Measurements from ENCODE around the gene LETM1. TPM values are rescaled to one million over a fixed set of nuclear protein-coding genes. Genes with fewer than 3 reads are reported as not detected.

The LETM1 gene
- total RNA-seq, 2 experiments from 2014 or later = 58.3 to 66.8 TPM

DNA sequence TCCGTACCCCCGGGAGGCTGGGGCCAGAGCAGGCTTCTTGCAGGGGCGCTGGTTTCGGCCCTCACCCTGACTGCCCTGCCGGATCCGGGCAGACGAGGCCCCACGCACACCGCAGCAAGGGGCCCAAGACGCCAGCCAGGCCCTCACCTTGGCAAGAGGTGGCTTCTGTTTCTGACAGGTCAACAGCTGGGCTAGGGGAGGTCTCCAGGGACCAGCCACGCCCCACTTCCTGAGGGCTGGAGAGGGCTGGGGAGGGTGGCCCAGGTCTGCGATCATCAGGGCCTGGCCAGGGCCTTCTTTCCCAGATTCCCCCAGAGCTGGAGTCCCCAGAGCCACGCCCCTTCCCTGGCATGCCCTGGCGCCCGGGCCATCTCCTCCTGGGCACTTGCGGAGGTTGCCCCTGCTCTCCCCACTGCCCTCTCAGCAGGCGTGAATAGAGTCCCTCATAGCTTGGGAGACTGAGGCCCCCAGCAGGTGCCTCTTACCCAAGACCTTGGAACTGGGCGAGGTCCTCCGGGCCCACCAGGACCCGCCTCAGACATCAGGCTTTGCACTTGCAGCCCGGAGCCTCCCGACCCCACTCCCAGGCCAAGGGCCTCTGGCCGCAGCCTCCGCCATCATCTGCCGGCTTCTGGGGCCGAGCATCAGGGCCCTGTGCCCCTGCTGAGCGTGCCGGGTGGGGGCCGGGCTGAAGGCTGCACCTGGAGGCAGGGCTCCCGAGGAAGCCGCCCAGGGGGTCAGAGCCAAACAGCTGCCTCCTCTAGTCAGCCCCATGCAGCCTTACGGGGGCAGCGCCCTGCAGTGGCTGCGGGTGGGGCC, 69.2 kb downstream of the LETM1 start:
- ChIA-PET CTCF (ENCODE audit: unreplicated experiment) (no interaction called here), POLR2A (no interaction called here)
- no peaks in the 10 kb centered on the region for H3K4me1 ChIP-seq (ENCODE audit: insufficient read depth, low read length, poor library complexity, severe bottlenecking)
- no peaks in the 10 kb centered on the region for H3K36me3 ChIP-seq (ENCODE audit: insufficient read depth, low read length)
- TF ChIP-seq CTCF (conservative IDR thresholded peaks at IDR 0.05; ENCODE audit: low read length) (no peak), EZH2phosphoT487 (IDR thresholded peaks at IDR 0.05; ENCODE audit: borderline replicate concordance, low read depth, low read length) (no peak)
- no peak overlapping the region for H3K4me2 ChIP-seq (ENCODE audit: low read length)
- H3K27ac ChIP-seq (ENCODE audit: low read depth, low read length, poor library complexity, severe bottlenecking) = no peak overlapping the region
- no peaks in the 10 kb centered on the region for H3K9me3 ChIP-seq (ENCODE audit: low read length)
- no peaks in the 10 kb centered on the region for H3K9me2 ChIP-seq (ENCODE audit: insufficient read depth, low read length)
- intact Hi-C loops (cut with micrococcal nuclease; ENCODE audit: unreplicated experiment) = no loop called here
- BruUV-seq (replicated peaks) = no TSS peak
- no peak overlapping the region for H2AFZ ChIP-seq (ENCODE audit: low read length)
- H3K4me3 ChIP-seq (ENCODE audit: low read depth, low read length, poor library complexity, severe bottlenecking) = no peak overlapping the region
- no peaks in the 10 kb centered on the region for H4K20me1 ChIP-seq (ENCODE audit: insufficient read depth, low read length)
- no peaks in the 10 kb centered on the region for H3K79me2 ChIP-seq (ENCODE audit: insufficient read depth, low read depth, low read length)
- DNase-seq (ENCODE audit: low spot score) = no peak

GRCh38 chr4:1785592-1785991, 70.4 kb downstream of the LETM1 start:
- no peak for TF ChIP-seq EZH2phosphoT487 (IDR thresholded peaks at IDR 0.05; ENCODE audit: borderline replicate concordance, low read depth, low read length)
- TF ChIP-seq CTCF (conservative IDR thresholded peaks at IDR 0.05; ENCODE audit: low read length) = no peak
- BruUV-seq (replicated peaks) = no TSS peak
- intact Hi-C loops (cut with micrococcal nuclease; ENCODE audit: unreplicated experiment) = no loop called here
- H4K20me1 ChIP-seq (ENCODE audit: insufficient read depth, low read length) = no peaks in the 10 kb centered on the region
- no peak overlapping the region for H2AFZ ChIP-seq (ENCODE audit: low read length)
- no peaks in the 10 kb centered on the region for H3K9me2 ChIP-seq (ENCODE audit: insufficient read depth, low read length)
- no peak overlapping the region for H3K4me3 ChIP-seq (ENCODE audit: low read depth, low read length, poor library complexity, severe bottlenecking)
- H3K79me2 ChIP-seq (ENCODE audit: insufficient read depth, low read depth, low read length) = no peaks in the 10 kb centered on the region
- CTCF ChIA-PET (ENCODE audit: unreplicated experiment) = no interaction called here
- POLR2A ChIA-PET = no interaction called here
- DNase-seq (ENCODE audit: low spot score) = no peak
- H3K4me1 ChIP-seq (ENCODE audit: insufficient read depth, low read length, poor library complexity, severe bottlenecking) = no peaks in the 10 kb centered on the region
- no peak overlapping the region for H3K4me2 ChIP-seq (ENCODE audit: low read length)
- H3K9me3 ChIP-seq (ENCODE audit: low read length) = no peaks in the 10 kb centered on the region
- no peaks in the 10 kb centered on the region for H3K36me3 ChIP-seq (ENCODE audit: insufficient read depth, low read length)
- H3K27ac ChIP-seq (ENCODE audit: low read depth, low read length, poor library complexity, severe bottlenecking) = no peak overlapping the region

DNA sequence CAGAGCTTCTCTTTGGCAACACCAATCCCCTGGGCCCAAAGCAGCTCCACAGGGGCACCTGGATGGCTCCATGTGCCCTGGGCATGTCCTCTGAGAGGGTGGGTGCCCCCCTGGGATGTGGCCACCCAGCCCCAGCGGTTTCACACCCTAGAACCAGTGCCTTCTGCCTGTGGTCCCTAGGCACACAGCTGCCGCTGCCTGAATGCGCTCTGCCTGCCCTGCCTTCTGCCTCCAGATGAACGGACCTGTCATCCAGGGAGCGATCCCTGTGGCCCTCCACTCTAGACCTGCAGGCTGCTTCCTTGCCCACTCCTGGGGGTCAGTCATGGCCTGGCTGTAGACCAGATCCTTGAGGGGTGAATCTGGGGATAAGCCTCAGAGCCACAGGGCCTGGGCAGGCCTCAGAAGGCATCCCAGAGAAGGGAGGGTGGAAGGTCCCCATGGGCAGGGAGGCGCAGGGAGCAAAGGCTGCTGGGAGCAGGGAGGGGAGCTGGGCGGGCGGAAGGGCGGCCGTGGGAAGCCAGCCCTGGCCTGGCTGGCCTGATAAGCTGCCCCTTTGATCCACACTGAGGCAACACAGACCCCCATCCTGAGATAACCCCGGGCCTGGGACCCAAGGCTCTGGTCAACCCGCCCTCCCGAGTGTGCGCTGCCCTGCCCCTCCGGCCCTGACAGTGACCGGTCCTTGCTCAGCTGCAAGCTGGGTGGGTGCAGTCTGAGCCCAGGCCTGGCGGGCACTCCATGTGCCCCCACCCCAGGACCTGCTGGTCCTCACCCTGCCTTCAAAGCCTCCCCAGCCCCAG, 71.0 kb downstream of the LETM1 start:
- POLR2A ChIA-PET = no interaction called here
- H3K4me1 ChIP-seq (ENCODE audit: insufficient read depth, low read length, poor library complexity, severe bottlenecking) = no peaks in the 10 kb centered on the region
- no peaks in the 10 kb centered on the region for H3K79me2 ChIP-seq (ENCODE audit: insufficient read depth, low read depth, low read length)
- H2AFZ ChIP-seq (ENCODE audit: low read length) = no peak overlapping the region
- no peaks in the 10 kb centered on the region for H3K36me3 ChIP-seq (ENCODE audit: insufficient read depth, low read length)
- no peak for DNase-seq (ENCODE audit: low spot score)
- H4K20me1 ChIP-seq (ENCODE audit: insufficient read depth, low read length) = no peaks in the 10 kb centered on the region
- H3K4me3 ChIP-seq (ENCODE audit: low read depth, low read length, poor library complexity, severe bottlenecking) = no peak overlapping the region
- CTCF ChIA-PET (ENCODE audit: unreplicated experiment) = no interaction called here
- H3K9me2 ChIP-seq (ENCODE audit: insufficient read depth, low read length) = no peaks in the 10 kb centered on the region
- no peak overlapping the region for H3K4me2 ChIP-seq (ENCODE audit: low read length)
- no TSS peak for BruUV-seq (replicated peaks)
- TF ChIP-seq CTCF (conservative IDR thresholded peaks at IDR 0.05; ENCODE audit: low read length) (no peak), EZH2phosphoT487 (IDR thresholded peaks at IDR 0.05; ENCODE audit: borderline replicate concordance, low read depth, low read length) (no peak)
- no peak overlapping the region for H3K27ac ChIP-seq (ENCODE audit: low read depth, low read length, poor library complexity, severe bottlenecking)
- no peaks in the 10 kb centered on the region for H3K9me3 ChIP-seq (ENCODE audit: low read length)
- intact Hi-C loops (cut with micrococcal nuclease; ENCODE audit: unreplicated experiment) = no loop called here

Measured in OCI-LY7 (cell line).